Kidney tubule cell (primary cell): ENCODE data around the gene ZNF562.
"Not testable (repeated sequence)": the region's sequence is repeated elsewhere in the genome, so short reads cannot be mapped to it uniquely, and the experiment has no call there.

ENCODE experiments used
- DNase-seq: peaks from one replicate; pipeline ENCODE4 v3.0.0-alpha.2; 2018; ENCODE audit warnings: low spot score

Gene ZNF562

DNA sequence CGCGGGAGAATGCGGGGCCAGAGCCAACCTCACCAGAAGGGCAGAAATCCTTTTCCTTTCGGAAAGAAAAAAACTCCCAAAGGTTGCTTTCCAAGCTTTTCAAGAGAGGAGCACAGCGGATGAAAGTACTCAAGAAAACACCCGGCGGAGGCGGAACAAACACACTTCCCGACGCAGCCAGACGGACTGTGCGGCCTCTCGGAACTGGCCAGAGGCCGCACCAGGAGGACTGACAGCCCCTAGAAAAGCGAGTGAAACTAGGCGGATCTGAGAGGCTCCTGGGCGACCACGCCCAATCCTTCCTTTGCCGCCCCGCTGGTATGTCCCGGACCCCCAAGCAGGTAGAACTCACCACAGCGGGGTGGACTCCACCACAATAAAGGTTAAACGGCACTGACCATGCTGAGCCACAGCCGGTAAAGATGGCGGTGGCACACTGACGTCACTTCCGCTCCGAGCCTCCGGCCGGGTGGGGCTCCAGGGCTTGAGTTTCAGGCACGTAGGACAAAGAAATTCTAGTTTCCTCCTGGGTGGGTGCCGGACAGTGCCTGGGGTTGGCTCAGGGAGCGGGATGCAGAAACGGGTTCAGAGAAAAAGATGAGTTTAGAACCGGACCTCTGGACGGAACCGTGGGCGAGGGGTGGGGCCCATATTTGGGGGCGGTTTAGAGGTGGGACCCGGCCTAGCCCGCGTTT, at the start of gene ZNF562:
Gene ZNF562, minus strand, starts transcription at position 438 of the 695 bp plus-strand sequence. CDS start 14,356 bp downstream, outside the sequence.
- peak; percentile 91 for DNase-seq

DNA sequence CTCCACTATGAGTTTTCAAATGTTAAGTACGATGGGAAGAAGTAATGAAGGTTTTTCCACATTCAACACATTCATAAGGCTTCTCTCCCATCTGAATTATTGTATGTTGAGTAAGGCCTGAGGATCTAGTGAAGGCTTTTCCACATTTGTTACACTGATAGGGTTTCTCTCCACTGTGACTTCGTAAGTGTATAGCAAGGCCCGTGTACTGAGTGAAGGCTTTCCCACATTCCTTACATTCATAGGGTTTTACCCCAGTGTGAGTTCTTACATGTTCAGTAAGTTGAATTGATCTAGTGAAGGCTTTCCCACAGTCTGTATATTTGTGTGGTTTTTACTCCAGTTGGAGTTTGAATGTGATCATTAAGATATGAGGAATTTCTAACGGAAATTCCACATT, 49.3 kb upstream of the ZNF562 start:
- no peak for DNase-seq

DNA sequence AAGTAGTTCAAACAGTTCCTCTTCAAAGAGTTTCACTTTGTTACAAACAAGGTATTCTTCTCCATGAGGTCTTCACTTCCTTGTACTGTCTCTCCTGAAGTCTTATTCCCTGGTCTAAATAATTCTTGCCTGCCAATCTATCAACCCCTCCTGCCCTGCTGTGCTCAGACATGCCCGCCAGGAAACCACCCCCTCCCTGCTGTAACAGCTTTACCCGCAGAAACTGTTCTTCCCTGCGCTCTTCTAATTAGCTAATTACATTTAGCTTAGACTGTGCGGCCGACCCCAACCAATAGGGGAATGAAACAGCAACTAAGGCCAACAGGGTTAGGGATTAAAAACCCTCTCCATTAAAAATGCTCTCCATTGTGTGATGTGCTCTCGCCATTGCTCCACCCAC, 47.0 kb upstream of the ZNF562 start:
- no peak for DNase-seq

DNA sequence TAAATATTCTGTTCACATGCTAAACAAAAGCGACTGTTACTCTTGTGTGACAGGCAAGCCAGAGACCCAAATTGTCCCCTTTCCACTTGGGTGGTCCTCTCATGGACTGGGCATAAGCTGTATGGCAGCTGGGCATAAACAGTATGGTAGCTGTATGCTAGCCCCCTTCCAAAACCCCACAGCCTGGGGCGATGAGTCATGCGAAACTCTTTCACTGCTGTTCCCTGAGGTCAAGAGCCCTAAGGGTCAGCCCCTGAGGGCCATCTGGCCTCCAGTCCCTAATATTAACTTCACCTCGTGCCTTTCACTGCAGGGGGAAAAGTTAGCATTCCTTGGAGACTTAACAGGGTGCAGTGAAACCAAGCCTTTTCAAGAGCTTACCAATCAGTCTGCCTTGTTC, 45.6 kb upstream of the ZNF562 start:
- DNase-seq = no peak

DNA sequence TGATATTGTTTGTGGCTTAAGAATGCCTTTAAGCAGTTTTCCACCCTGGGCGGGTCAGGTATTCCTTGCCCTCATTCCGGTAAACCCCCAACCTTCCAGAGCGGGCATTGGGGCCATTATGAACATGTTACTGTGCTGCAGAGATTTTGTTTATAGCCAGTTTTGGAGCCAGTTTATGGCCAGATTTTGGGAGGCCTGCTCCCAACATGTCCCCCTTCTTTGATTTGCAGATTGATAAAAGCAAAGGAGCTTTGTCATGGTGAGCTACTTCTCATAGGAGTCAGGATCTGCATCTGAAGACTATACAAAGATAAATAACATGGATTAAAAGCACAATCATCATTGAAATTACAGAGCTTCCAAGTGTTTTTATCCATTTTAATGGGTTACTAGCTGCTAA, 36.9 kb upstream of the ZNF562 start:
- DNase-seq = no peak

DNA sequence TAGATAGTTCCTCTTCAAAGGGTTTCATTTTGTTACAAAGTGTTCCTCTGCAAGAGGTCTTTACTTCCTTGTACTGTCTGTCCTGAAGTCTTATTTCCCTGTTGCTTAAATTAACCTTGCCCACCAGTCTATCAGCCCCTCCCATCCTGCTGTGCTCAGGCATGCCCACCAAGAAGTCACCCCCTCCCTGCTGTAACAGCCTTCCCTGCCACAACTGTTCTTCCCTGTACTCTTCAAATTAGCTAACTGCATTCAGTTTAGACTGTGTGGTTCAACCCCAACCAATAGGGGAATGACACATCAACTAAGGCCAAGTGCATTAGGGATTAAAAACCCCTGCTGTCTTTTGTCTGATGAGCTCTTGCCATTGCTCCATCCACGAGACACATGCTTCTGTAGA, 34.4 kb upstream of the ZNF562 start:
- no peak for DNase-seq

DNA sequence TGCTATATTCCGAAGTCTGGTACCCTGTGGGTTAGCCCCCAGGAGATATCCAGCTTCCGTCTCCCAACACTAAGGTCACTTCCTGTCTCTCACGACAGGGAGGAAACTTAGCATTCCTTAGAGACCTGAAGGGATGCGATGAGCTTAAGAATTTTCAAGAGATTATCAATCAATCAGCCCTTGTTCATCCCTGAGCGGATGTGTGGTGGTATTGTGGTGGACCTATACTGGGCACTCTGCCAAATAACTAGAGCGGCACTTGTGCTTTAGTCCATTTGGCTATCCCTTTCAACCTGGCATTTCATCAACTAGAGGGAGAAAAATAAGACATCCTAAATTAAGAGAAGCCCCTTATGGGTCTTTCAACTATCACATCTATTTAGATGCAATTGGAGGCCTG, 30.9 kb upstream of the ZNF562 start:
- no peak for DNase-seq

DNA sequence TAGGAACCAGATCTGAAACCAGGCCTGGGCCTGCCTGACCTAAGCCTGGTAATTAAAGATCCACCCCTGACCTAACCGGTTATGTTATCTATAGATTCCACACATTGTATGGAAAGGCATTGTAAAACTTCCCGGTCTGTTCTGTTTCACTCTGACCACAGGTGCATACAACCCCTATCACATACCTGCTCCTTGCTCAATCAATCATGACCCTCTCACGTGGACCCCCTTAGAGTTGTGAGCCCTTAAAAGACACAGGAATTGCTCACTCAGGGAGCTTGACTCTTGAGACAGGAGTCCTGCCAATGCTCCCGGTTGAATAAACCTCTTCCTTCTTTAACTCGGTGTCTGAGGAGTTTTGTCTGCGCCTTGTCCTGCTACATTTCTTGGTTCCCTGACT, 27.3 kb upstream of the ZNF562 start:
- no peak for DNase-seq

DNA sequence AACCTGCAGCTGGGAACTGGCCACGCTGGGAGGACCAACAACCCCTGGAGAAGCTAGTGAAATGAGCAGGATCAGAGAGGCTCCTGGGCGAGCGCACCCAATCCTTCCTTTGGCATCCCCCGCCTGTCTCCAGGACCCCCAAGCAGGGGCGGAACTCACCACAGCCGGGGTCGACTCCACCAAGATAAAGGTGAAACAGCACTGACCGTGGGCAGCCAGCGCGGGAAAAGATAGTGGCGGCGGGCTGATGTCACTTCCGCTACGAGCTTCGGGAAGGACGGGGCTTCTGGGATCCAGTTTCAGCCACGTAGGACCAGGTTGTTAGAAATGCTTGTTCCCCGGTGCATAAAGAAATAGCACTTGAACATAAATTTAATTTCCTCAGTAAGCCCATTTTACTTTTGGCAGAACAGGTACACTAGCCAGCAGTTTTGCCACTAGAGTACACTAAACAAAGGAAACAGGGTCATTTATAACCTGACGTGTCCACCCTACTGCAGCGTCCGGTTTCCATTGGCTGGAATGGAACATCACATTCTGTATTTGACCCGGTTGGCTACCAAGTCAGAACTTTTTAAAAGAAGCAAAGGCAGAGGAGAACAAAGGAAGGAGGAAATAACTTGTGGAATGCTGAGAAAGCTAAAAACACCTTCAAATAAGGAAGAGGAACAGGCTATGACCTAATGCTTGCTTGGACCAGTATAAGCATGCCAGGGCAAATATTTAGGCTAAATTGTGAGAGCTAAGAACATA, 25.5 kb upstream of the ZNF562 start:
- no peak for DNase-seq

DNA sequence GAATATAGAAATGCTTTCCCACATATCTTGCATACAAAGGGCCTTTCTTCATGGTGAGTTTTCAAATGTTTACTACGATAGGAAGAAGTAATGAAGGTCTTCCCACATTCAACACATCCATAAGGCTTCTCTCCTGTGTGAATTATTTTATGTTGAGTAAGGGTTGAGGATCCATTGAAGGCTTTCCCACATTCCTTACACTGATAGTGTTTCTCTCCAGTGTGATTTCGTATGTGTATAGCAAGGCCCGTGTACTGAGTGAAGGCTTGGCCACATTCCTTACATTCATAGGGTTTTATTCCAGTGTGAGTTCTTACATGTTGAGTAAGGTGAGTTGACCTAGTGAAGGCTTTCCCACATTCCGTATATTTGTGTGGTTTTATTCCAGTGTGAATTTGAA, 15.4 kb upstream of the ZNF562 start:
- DNase-seq = not testable (repeated sequence)

DNA sequence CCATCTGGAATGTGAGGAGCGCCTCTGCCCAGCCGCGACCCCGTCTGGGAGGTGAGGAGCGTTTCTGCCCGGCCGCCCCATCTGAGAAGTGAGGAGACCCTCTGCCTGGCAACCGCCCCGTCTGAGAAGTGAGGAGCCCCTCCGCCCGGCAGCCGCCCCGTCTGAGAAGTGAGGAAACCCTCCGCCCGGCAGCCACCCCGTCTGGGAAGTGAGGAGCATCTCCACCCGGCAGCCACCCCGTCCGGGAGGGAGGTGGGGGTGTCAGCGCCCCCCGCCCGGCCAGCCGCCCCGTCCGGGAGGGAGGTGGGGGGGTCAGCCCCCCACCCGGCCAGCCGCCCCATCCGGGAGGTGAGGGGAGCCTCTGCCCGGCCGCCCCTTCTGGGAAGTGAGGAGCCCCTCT, 5.1 kb upstream of the ZNF562 start:
- not testable (repeated sequence) for DNase-seq

DNA sequence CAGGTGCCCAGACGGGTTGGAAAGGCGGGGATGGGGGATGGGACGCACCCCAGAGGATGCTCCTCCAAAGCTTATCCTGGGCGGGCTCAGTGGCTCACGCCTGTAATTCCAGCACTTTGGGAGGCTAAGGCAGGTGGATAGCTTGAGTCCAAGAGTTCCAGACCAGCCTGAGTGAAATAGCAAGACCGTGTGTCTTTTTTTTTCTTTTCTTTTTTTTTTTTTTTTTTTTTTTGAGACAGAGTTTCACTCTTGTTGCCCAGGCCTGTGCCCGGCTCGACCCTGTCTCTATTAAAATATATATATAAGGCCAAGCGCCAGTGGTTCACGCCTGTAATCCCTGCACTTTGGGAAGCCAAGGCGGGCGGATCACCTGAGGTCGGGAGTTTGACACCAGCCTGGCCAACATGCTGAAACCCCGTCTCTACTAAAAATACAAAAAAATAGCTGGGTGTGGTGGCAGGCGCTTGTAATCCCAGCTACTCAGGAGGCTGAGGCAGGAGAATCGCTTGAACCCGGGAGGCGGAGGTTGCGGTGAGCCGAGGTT, 530 bp upstream of the ZNF562 start:
- DNase-seq = not testable (repeated sequence)

DNA sequence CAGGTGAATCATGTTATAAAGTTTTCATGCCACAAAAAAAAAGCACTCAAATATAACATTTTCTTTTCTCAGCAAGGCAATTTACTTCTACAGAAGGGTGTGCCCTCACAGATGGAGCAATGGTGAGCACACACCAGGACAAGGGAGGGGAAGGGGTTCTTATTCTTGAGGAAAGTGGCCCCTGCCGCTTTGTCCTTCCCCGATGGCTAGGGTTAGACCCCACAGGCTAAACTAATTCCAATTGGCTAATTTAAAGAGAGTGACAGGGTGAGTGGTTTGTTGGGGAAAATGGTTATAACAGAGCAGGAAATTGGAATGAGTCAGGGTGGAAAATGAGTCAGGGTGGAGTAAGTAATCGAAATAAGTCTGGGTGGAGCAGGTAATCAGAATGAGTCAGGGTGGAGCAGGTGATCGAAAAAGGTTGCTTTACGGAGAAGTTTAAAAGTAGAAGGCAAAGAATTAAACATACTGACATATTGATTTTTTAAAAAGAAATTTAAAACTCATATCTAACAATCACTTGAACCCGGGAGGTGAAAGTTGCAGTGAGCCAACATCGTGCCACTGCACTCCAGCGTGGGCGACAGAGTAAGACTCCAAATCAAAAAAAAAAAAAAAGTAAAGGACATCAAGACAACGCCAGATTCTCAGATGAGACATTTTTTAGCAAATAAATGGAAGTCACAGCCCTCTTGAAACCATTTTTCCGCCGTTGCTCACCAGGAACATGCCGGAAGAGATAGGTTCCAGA, 813 bp downstream of the ZNF562 start:
- peak; percentile 69 for DNase-seq

DNA sequence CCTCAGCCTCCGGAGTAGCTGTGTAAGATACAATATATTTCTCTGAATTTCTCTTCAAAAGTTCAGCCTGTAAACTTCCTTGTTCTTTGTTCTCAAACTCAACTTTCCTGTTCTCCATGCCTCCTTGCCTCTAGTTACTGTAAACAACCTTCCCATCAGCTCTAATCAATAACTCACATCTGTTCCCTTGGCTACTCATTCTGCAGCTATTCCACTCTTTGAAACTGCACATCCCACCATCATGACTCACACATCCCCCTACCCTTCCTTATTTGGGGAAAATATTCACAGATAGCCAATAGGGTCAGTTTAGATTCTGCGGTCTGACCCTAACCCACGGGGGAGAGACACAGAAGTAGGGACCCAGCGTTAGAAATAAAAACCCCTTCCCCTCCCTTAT, 2.0 kb downstream of the ZNF562 start:
- no peak for DNase-seq

DNA sequence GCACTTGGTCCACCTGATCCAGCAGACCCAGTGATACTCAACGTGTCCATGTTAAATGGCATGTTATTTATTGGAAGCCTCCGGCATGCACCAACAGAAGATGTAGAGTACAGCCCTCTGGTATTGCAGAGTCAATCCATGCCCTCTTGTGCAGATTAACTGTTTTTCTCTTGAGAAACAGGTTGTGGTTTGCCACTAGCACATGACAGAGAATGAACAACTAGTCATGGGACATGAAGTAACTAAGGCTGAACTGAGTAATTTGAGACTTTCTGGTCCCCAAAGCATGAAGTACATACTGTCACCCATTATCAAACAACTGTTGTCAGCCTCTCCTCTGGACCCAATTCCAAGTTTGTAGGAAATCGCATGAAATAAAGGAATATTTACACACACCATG, 3.2 kb downstream of the ZNF562 start:
- DNase-seq = no peak

DNA sequence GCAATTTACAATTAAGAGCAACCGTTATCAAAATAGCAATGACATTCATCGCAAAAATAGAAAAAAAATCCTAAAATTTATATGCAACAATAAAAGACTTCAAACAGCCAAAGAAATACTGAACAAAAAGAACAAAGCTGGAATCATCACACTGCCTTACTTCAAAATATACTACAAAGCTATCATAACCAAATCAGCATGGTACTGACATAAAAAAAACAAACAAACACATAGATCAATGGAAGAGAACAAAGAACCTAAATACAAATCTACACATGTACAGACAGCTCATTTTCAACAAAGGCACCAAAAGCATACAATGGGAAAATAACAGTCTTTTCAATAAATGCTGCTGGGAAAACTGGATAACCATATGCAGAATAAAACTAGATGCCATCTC, 6.4 kb downstream of the ZNF562 start:
- no peak for DNase-seq

DNA sequence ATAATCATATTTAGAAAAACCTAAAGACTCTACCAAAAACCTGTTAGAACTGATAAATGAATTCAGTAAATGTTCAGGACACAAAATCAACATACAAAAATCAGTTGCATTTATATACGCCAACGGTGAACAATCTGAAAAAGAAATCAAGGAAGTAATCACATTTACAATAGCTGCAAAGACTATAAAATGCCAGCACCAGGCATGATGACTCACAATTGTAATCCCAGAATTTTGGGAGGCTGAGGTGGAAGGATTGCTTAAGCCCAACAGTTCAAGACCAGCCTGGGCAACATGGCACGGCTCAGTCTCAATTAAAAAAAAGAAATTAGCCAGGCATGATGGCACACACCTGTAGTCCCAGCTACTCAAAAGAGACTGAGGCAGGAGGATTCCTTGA, 7.0 kb downstream of the ZNF562 start:
- DNase-seq = no peak

DNA sequence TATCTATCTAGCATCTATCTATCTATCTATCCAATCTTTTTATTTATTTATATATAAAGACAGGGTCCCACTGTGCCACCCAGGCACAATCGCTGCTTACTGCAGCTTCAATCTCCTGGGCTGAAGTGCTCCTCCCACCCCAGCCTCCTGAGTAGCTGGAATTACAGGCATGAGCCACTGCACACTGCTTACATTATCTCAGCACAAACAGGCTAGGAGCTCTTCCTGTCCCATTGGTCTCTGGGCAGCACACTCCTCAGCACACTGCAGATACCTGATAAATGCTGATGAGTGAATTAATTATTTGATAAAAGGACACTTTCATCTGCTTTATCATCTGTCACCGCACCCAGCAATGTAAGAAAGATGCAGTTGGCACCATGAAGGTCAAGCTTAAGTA, 16.1 kb downstream of the ZNF562 start:
- DNase-seq = no peak

DNA sequence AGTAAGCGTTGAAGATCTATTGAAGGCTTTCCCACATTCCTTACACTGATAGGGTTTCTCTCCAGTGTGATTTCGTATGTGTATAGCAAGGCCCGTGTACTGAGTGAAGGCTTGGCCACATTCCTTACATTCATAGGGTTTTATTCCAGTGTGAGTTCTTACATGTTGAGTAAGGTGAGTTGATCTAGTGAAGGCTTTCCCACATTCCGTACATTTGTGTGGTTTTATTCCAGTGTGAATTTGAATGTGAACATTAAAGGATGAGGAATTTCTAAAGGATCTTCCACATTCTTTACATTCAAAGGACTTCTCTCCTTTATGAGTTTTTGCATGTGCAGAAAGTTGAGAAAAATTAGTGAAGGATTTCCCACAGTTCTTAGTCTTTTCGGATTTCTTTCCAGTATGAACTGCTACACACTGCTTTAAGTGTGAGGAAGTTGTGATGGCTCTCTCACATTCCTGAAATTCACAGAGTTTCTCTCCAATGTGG, 21.8 kb downstream of the ZNF562 start:
- not testable (repeated sequence) for DNase-seq

DNA sequence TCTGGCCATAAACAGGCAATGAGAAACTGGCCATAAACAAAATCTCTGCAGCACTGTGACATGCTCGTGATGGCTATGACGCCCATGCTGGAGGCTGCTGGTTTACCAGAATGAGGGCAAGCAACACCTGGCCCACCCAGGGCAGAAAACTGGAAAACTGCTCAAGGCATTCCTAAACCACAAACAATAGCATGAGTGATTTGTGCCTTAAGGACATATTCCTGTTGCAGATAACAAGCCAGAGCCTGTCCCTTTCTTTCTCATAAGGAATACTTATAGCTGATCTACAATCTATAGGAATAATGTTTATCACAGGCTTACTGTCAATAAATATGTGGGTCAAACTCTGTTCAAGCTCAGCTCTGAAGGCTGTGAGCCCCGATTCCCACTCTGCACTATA, 23.4 kb downstream of the ZNF562 start:
- not testable (repeated sequence) for DNase-seq

DNA sequence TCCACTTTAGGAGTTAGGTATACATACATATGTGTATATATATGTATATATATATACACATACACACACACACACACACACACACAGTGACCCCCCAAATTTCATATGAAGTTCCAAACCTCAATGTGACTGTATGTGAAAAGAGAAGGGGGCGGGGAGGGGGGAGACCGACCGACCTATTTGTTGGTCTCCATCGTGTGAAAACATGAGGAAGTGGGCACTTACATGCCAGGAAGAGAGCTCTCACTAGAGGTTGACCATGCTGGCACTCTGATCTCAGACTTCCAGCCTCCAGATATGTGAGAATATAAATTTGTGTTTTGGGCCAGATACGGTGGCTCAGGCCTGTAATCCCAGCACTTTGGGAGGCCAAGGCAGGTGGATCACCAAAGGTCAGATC, 24.6 kb downstream of the ZNF562 start:
- DNase-seq = no peak

DNA sequence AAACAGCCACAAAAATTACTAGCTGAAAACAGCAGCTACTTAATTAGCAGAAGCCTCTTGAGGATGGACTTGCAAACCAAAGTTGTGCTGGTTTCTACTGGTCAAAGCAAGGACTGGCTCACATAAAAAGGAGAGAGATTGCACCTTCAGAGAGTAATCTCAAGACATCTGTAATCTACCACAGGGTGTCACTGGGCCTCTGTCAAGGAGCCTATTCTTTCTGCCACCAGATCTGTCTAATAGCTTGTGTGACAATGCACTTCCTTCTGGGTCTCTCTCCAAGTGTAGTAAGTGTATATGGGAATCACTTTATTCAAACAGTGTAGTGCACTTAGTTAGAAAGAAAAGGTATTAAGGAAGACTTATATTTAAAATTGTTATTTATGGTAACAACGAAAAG, 29.4 kb downstream of the ZNF562 start:
- no peak for DNase-seq

DNA sequence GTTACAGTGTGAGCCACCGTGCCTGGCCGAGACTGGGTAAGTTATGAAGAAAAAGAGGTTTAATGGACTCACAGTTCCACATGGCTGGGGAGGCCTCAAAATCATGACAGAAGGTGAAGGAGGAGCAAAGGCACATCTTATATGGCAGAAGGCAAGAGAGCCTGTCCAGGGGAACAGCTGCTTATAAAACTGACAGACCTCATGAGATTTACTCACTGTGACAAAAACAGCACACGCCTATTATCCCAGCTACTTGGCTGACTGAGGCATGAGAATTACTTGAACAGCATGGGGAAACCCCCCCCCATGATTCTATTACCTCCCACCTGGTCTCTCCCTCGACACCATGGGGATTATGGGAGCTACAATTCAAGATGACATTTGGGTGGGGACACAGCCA, 30.4 kb downstream of the ZNF562 start:
- DNase-seq = no peak
